K562 (cell line): Measurements from ENCODE around the gene FAM124A. TPM values are rescaled to one million over a fixed set of nuclear protein-coding genes. Genes with fewer than 3 reads are reported as not detected.

Experiments
- ATAC-seq: fragments of 200-7000 bp; cut with Tn5 transposase; 3 replicates; pipeline ENCODE4 v1.9.1; 2020; ENCODE audit warnings: moderate library complexity
- BruUV-seq: library from RNA; stranded (reverse); fragments of 400-500 nt; replicated peaks from 2 replicates; lab custom pipeline; 2021; lab: Mats Ljungman, UMichigan
- CTCF ChIA-PET: fragments of 300-600 bp; formaldehyde crosslinking; extraction: SDS; loops from one replicate; lab custom pipeline; 2021; ENCODE audit warnings: low intra/inter-chr PET ratio; lab: Yijun Ruan, JAX
- POLR2A ChIA-PET: fragments of 300-600, 350-650 bp; sonication (Branson Sonifier 250); formaldehyde crosslinking; extraction: SDS; loops from one replicate; lab custom pipeline; 2021; ENCODE audit warnings: antibody characterized with exemption, inconsistent platforms; lab: Yijun Ruan, JAX
- DNase-seq, 4 experiments: peaks; one replicate each; pipeline versions ENCODE4 v3.0.0 to v3.0.0-alpha.2; 2011 to 2018; ENCODE audit warnings: low spot score in 3 of 4, mixed read lengths in 3 of 4; ENCODE audit errors: extremely low read depth in 1 of 4
- FAIRE-seq: peaks from 2 replicates; lab custom pipeline; 2011; peaks lifted over from hg19 to GRCh38; lab: Jason Lieb, UNC
- H2AFZ ChIP-seq: 2 replicates; pipeline ENCODE4 v1.6.0; 2011; ENCODE audit warnings: low read depth, low read length, control low read depth, inconsistent platforms
- H3K27ac ChIP-seq: fragments of 200-600 bp; 3 replicates; pipeline ENCODE4 v1.8.0; 2011; ENCODE audit warnings: low read depth, mild to moderate bottlenecking, control low read depth, inconsistent platforms, low read length, moderate library complexity, mixed read lengths; ENCODE audit errors: extremely low read depth
- H3K27me3 ChIP-seq, 2 experiments: fragments of 300-600 bp in 1 of 2; 2 replicates in 1 of 2; 3 replicates in 1 of 2; pipeline versions ENCODE4 v1.6.0 to v1.8.0; 2011; ENCODE audit warnings: inconsistent platforms in 2 of 2, low read length in 2 of 2, mild to moderate bottlenecking in 1 of 2, mixed read lengths in 1 of 2, moderate library complexity in 1 of 2; ENCODE audit not compliant: control insufficient read depth in 2 of 2, insufficient read depth in 2 of 2
- H3K36me3 ChIP-seq: fragments of 300-600 bp; 3 replicates; pipeline ENCODE4 v1.8.0; 2011; ENCODE audit warnings: mild to moderate bottlenecking, low read length, inconsistent platforms; ENCODE audit not compliant: control insufficient read depth, insufficient read depth
- H3K4me1 ChIP-seq, 2 experiments: fragments of 200-600 bp in 1 of 2; replicated peaks in 1 of 2; 2 replicates in 1 of 2; 3 replicates in 1 of 2; pipeline versions ENCODE4 v1.5.1 to v1.8.0; 2011; ENCODE audit warnings: inconsistent platforms in 2 of 2, low read length in 2 of 2, mild to moderate bottlenecking in 1 of 2, mixed read lengths in 1 of 2, moderate library complexity in 1 of 2; ENCODE audit not compliant: control insufficient read depth in 2 of 2, insufficient read depth in 2 of 2
- H3K4me2 ChIP-seq: 2 replicates; pipeline ENCODE4 v1.6.1; 2011; ENCODE audit warnings: low read length, control low read depth, inconsistent platforms, mixed read lengths; ENCODE audit not compliant: insufficient read depth
- H3K4me3 ChIP-seq: fragments of 200-600 bp; sonication (generic), shearing (Covaris generic); 2 replicates; pipeline ENCODE4 v1.5.1; 2016; ENCODE audit warnings: control low read depth, inconsistent platforms
- H3K79me2 ChIP-seq: fragments of 200-600 bp; 3 replicates; pipeline ENCODE4 v1.8.0; 2011; ENCODE audit warnings: low read length, inconsistent platforms; ENCODE audit not compliant: control insufficient read depth, insufficient read depth
- H3K9ac ChIP-seq, 2 experiments: 2 replicates each; pipeline versions ENCODE4 v1.6.0 to v1.6.1; 2011; ENCODE audit warnings: low read depth in 2 of 2, low read length in 2 of 2, control low read depth in 1 of 2, inconsistent platforms in 1 of 2, mild to moderate bottlenecking in 1 of 2, mixed read lengths in 1 of 2; ENCODE audit not compliant: insufficient read depth in 1 of 2
- H3K9me1 ChIP-seq: one replicate; pipeline ENCODE4 v1.6.0; 2011; ENCODE audit warnings: inconsistent platforms, mild to moderate bottlenecking, low read length, moderate library complexity; ENCODE audit not compliant: control insufficient read depth, insufficient read depth
- H3K9me3 ChIP-seq: replicated peaks from 2 replicates; pipeline ENCODE4 v1.5.1; 2011; ENCODE audit warnings: low read depth, low read length, inconsistent platforms; ENCODE audit not compliant: control insufficient read depth, insufficient read depth
- H4K20me1 ChIP-seq: replicated peaks from 2 replicates; pipeline ENCODE4 v1.6.1; 2011; ENCODE audit warnings: low read length, inconsistent platforms, mixed read lengths; ENCODE audit not compliant: control insufficient read depth, insufficient read depth
- CTCF ChIP-seq, 3 experiments: IDR thresholded peaks in 2 of 3; conservative IDR thresholded peaks in 1 of 3; 2 replicates each; pipeline ENCODE4 v1.5.1; 2011 to 2012; ENCODE audit warnings: low read length in 3 of 3, mild to moderate bottlenecking in 3 of 3, control low read depth in 2 of 3, improper control_type of control experiment in 1 of 3, inconsistent platforms in 1 of 3, low read depth in 1 of 3, mixed read lengths in 1 of 3, moderate library complexity in 1 of 3; ENCODE audit not compliant: insufficient read depth in 2 of 3
- HCFC1 ChIP-seq: IDR thresholded peaks from 2 replicates; pipeline ENCODE4 v1.6.1; 2012; ENCODE audit warnings: low read depth, low read length, improper control_type of control experiment
- NCOA6 ChIP-seq: fragments of 450-650 bp; IDR thresholded peaks from 2 replicates; pipeline ENCODE4 v1.6.1; 2017; ENCODE audit warnings: mild to moderate bottlenecking
- TEAD1 ChIP-seq, 2 experiments: fragments of 450-650 bp in 1 of 2; sonication (generic) in 1 of 2; formaldehyde crosslinking; IDR thresholded peaks; 2 replicates each; pipeline versions ENCODE4 v1.4.0 to v1.8.0; 2020 to 2022; ENCODE audit warnings: mild to moderate bottlenecking in 2 of 2, missing genetic modification reagents in 1 of 2
- WGBS: fragments of 100-300 bp; shearing (Covaris generic); methylation state at CpG from one replicate; pipeline ENCODE4 v1.1.6; 2016; ENCODE audit warnings: low coverage, mixed read lengths; ENCODE audit not compliant: insufficient coverage; ENCODE audit errors: missing lambda C conversion rate; 5-methylcytosine and 5-hydroxymethylcytosine counted together
- in situ Hi-C: fragments of 300-500 bp; cut with MboI; formaldehyde crosslinking; loops from 4 replicates; pipeline ENCODE4 v1.15.0; 2018; ENCODE audit warnings: inconsistent platforms, mixed read lengths
- intact Hi-C: fragments of 100-400 bp; cut with micrococcal nuclease; formaldehyde crosslinking; loops from 2 replicates; pipeline ENCODE4 v1.14.2; 2022
- polyA plus RNA-seq, 8 experiments: library from polyadenylated mRNA; depleted of rRNA in 4 of 8; stranded (reverse) in 5 of 8; unstranded in 3 of 8; fragments of >200 nt; fragmentation: Nextera tagmentation in 2 of 8; fragmentation: Illumina TruSeq in 1 of 8; extraction: Ambion mirVana in 2 of 8; extraction: Trizol in 1 of 8; gene quantifications; 2 replicates each; pipeline versions ENCODE4 v1.2.1 to v1.2.3, GENCODE V29; 2011 to 2014; ENCODE audit warnings: inconsistent platforms in 1 of 8, missing spikeins in 1 of 8
- total RNA-seq, 7 experiments: library from RNA; depleted of rRNA in 6 of 7; stranded (reverse); fragments of >200 nt in 6 of 7; fragmentation: Illumina TruSeq in 2 of 7; extraction: Trizol in 2 of 7; gene quantifications; 2 replicates each; pipeline versions ENCODE4 v1.2.1 to v1.2.3, GENCODE V29; 2011 to 2021; ENCODE audit warnings: low replicate concordance in 1 of 7

Gene FAM124A
- total and polyA plus RNA-seq, 9 of the 15 experiments (the other 6 are each of a cell fraction or from before 2014, with no cell fraction given): not detected

- Histone ChIP-seq H3K4me1 (no peaks in the 10 kb centered on the region), H3K36me3 (no peaks in the 10 kb centered on the region), H3K27me3 (peaks cover 4 to 34% of the 10 kb centered on the region in 2 experiments; a peak in 4 of 5 replicates), H3K27ac (no peak overlapping the region), H3K9ac (no peak overlapping the region), H3K9me1 (no peaks in the 10 kb centered on the region), H4K20me1 (no peaks in the 10 kb centered on the region), H3K79me2 (no peaks in the 10 kb centered on the region), H3K4me2 (no peak overlapping the region), H3K4me3 (no peak overlapping the region), H2AFZ (no peak overlapping the region), H3K9me3 (no peaks in the 10 kb centered on the region)
- WGBS: 0% methylated on average over 2 of the region's 2 CpGs
- no TSS peak for BruUV-seq
- DNase-seq (no peak), FAIRE-seq (no peak), ATAC-seq (peak; percentile 51; the same call in 1 of the 3 replicates)
- ChIA-PET CTCF (no interaction called here), POLR2A (interaction anchor here (1.0 kb wide), 1 partner anchor 63 kb away, joined by 3 read pairs; no protein-coding TSS in a partner anchor)
- intact Hi-C loops: no loop called here
- in situ Hi-C loops: loop anchor here (10.0 kb wide), 1 partner anchor 163 kb away; no protein-coding TSS in a partner anchor
- TF ChIP-seq NCOA6 (no peak), CTCF (IDR thresholded peaks at IDR 0.05 in 2 of 3, conservative IDR thresholded peaks at IDR 0.05 in 1 of 3; ENCODE audit: insufficient read depth in 2 of 3, low read depth in 1 of 3, low read length in 3 of 3) (0 out of 6 replicates have a peak, but pooled peaks of 1 of the 3 experiments have one; percentile 13)
Observed at GRCh38 chr13:51297556-51297955, 75.4 kb downstream of the FAM124A start.

- DNase-seq (no peak), ATAC-seq (no peak), FAIRE-seq (no peak)
- Histone ChIP-seq H3K4me1 (no peaks in the 10 kb centered on the region), H3K79me2 (no peaks in the 10 kb centered on the region), H3K9me3 (no peaks in the 10 kb centered on the region), H4K20me1 (no peaks in the 10 kb centered on the region), H3K4me3 (no peak overlapping the region), H3K9ac (no peak overlapping the region), H3K27me3 (peaks cover 2 to 26% of the 10 kb centered on the region in 2 experiments; a peak in 4 of 5 replicates), H3K4me2 (no peak overlapping the region), H3K9me1 (no peaks in the 10 kb centered on the region), H2AFZ (no peak overlapping the region), H3K27ac (no peak overlapping the region), H3K36me3 (no peaks in the 10 kb centered on the region)
- in situ Hi-C loops (loop anchor here (10.0 kb wide), 1 partner anchor 164 kb away; no protein-coding TSS in a partner anchor), intact Hi-C loops (no loop called here)
- ChIA-PET CTCF (no interaction called here), POLR2A (no interaction called here)
- 0% methylated on average over 1 of the region's 1 CpG for WGBS
- BruUV-seq: no TSS peak
- TF ChIP-seq HCFC1 (peak; percentile 57), TEAD1 (CRISPR knock-in tag; IDR thresholded peaks at IDR 0.05) (no peak)
Observed at GRCh38 chr13:51298812-51299211, 76.6 kb downstream of the FAM124A start.
